H9 (cell line): ENCODE measurements around the gene MEA1. TPM values are rescaled to one million over a fixed set of nuclear protein-coding genes. Genes with fewer than 3 reads are reported as not detected.

Experiments used
- DNase-seq: peaks from one replicate; pipeline ENCODE4 v3.0.0-alpha.2; 2017
- H2AFZ ChIP-seq: one replicate; pipeline ENCODE4 v1.6.1; 2013; ENCODE audit warnings: mild to moderate bottlenecking, low read length, control low read depth, moderate library complexity
- H2AK5ac ChIP-seq: 2 replicates; pipeline ENCODE4 v1.6.1; 2013; ENCODE audit warnings: low read length, control low read depth, mixed read lengths; ENCODE audit not compliant: insufficient read length
- H2BK120ac ChIP-seq: one replicate; pipeline ENCODE4 v1.6.1; 2013; ENCODE audit warnings: low read depth, mild to moderate bottlenecking, low read length, control low read depth, inconsistent platforms; ENCODE audit not compliant: poor library complexity, severe bottlenecking
- H2BK12ac ChIP-seq: 2 replicates; pipeline ENCODE4 v1.6.1; 2013; ENCODE audit warnings: low read length, control low read depth, mixed read lengths, low read depth; ENCODE audit not compliant: insufficient read length
- H2BK15ac ChIP-seq: 2 replicates; pipeline ENCODE4 v1.6.1; 2013; ENCODE audit warnings: low read depth, low read length, control low read depth
- H2BK20ac ChIP-seq: one replicate; pipeline ENCODE4 v1.6.1; 2013; ENCODE audit warnings: low read depth, mild to moderate bottlenecking, low read length, control low read depth, inconsistent platforms; ENCODE audit not compliant: poor library complexity, severe bottlenecking
- H2BK5ac ChIP-seq: 2 replicates; pipeline ENCODE4 v1.6.1; 2013; ENCODE audit warnings: low read length, control low read depth, mixed read lengths; ENCODE audit not compliant: insufficient read length
- H3K14ac ChIP-seq: 2 replicates; pipeline ENCODE4 v1.6.1; 2013; ENCODE audit warnings: low read length, control low read depth; ENCODE audit not compliant: insufficient read depth
- H3K18ac ChIP-seq: 2 replicates; pipeline ENCODE4 v1.6.1; 2013; ENCODE audit warnings: low read depth, mild to moderate bottlenecking, mixed read lengths, low read length, control low read depth; ENCODE audit not compliant: insufficient read length
- H3K23ac ChIP-seq: 2 replicates; pipeline ENCODE4 v1.6.1; 2013; ENCODE audit warnings: low read length, control low read depth, mixed read lengths, low read depth; ENCODE audit not compliant: insufficient read length
- H3K23me2 ChIP-seq: 2 replicates; pipeline ENCODE4 v1.6.1; 2013; ENCODE audit warnings: low read depth, mild to moderate bottlenecking, mixed read lengths, low read length, control low read depth; ENCODE audit not compliant: insufficient read length, poor library complexity, severe bottlenecking
- H3K27ac ChIP-seq: 2 replicates; pipeline ENCODE4 v1.5.1; 2013; ENCODE audit warnings: low read length, control low read depth, mixed read lengths, low read depth; ENCODE audit not compliant: insufficient read length
- H3K27me3 ChIP-seq: 2 replicates; pipeline ENCODE4 v1.6.1; 2013; ENCODE audit warnings: low read length, control low read depth, inconsistent platforms; ENCODE audit not compliant: insufficient read depth
- H3K4ac ChIP-seq: 2 replicates; pipeline ENCODE4 v1.6.1; 2013; ENCODE audit warnings: low read depth, mild to moderate bottlenecking, control low read depth, inconsistent platforms, low read length, moderate library complexity
- H3K4me1 ChIP-seq: 2 replicates; pipeline ENCODE4 v1.6.1; 2013; ENCODE audit warnings: low read length, control low read depth, inconsistent platforms; ENCODE audit not compliant: insufficient read depth
- H3K4me2 ChIP-seq: 2 replicates; pipeline ENCODE4 v1.6.1; 2013; ENCODE audit warnings: low read length, control low read depth, mixed read lengths; ENCODE audit not compliant: insufficient read length, insufficient read depth
- H3K56ac ChIP-seq: 2 replicates; pipeline ENCODE4 v1.6.1; 2013; ENCODE audit warnings: low read depth, mild to moderate bottlenecking, mixed read lengths, low read length, control low read depth; ENCODE audit not compliant: insufficient read length
- H3K79me1 ChIP-seq: 2 replicates; pipeline ENCODE4 v1.6.1; 2013; ENCODE audit warnings: low read depth, mild to moderate bottlenecking, moderate library complexity, low read length, control low read depth, inconsistent platforms; ENCODE audit not compliant: insufficient read depth, poor library complexity, severe bottlenecking
- H3K79me2 ChIP-seq: 2 replicates; pipeline ENCODE4 v1.6.1; 2013; ENCODE audit warnings: low read length, control low read depth, inconsistent platforms; ENCODE audit not compliant: insufficient read depth
- H3K9ac ChIP-seq: 2 replicates; pipeline ENCODE4 v1.6.1; 2013; ENCODE audit warnings: low read length, control low read depth, mixed read lengths; ENCODE audit not compliant: insufficient read length; ENCODE audit errors: extremely low read depth
- H3K9me3 ChIP-seq: one replicate; pipeline ENCODE4 v1.6.1; 2013; ENCODE audit warnings: low read depth, low read length, inconsistent platforms; ENCODE audit not compliant: control insufficient read depth
- H3T11ph ChIP-seq: one replicate; pipeline ENCODE4 v1.6.1; 2013; ENCODE audit warnings: mild to moderate bottlenecking, low read length, control low read depth, inconsistent platforms
- H4K20me1 ChIP-seq: one replicate; pipeline ENCODE4 v1.6.1; 2013; ENCODE audit not compliant: control insufficient read depth, insufficient read length, insufficient read depth
- H4K5ac ChIP-seq: 2 replicates; pipeline ENCODE4 v1.6.1; 2013; ENCODE audit warnings: low read depth, mild to moderate bottlenecking, mixed read lengths, low read length, control low read depth; ENCODE audit not compliant: insufficient read length
- H4K8ac ChIP-seq: replicated peaks from 2 replicates; pipeline ENCODE4 v1.6.1; 2013; ENCODE audit warnings: low read length, control low read depth, mixed read lengths, low read depth; ENCODE audit not compliant: insufficient read length
- H4K91ac ChIP-seq: 2 replicates; pipeline ENCODE4 v1.6.1; 2013; ENCODE audit warnings: low read depth, mild to moderate bottlenecking, moderate library complexity, mixed read lengths, low read length, control low read depth; ENCODE audit not compliant: insufficient read length
- H3K27ac Mint-ChIP-seq, 3 experiments: 2 replicates in 2 of 3; 3 replicates in 1 of 3; pipeline ENCODE4 v1.8.0; 2020 to 2021; ENCODE audit warnings: mixed read lengths in 3 of 3, mild to moderate bottlenecking in 1 of 3, moderate library complexity in 1 of 3
- H3K27me3 Mint-ChIP-seq: 2 replicates; pipeline ENCODE4 v1.8.0; 2021; ENCODE audit warnings: low read depth, mild to moderate bottlenecking, moderate library complexity, mixed read lengths
- H3K36me3 Mint-ChIP-seq, 3 experiments: 2 replicates in 2 of 3; 3 replicates in 1 of 3; pipeline ENCODE4 v1.8.0; 2020 to 2021; ENCODE audit warnings: low read depth in 3 of 3, mixed read lengths in 3 of 3; ENCODE audit not compliant: insufficient read depth in 1 of 3
- H3K4me1 Mint-ChIP-seq, 2 experiments: 2 replicates each; pipeline ENCODE4 v1.8.0; 2020; ENCODE audit warnings: mixed read lengths in 2 of 2
- H3K4me3 Mint-ChIP-seq, 2 experiments: 2 replicates in 1 of 2; 3 replicates in 1 of 2; pipeline ENCODE4 v1.8.0; 2020 to 2021; ENCODE audit warnings: mild to moderate bottlenecking in 2 of 2, mixed read lengths in 2 of 2, moderate library complexity in 1 of 2
- H3K9me3 Mint-ChIP-seq, 2 experiments: 2 replicates in 1 of 2; 3 replicates in 1 of 2; pipeline ENCODE4 v1.8.0; 2020; ENCODE audit warnings: mild to moderate bottlenecking in 2 of 2, mixed read lengths in 2 of 2, moderate library complexity in 1 of 2
- CTCF ChIP-seq: fragments of 200-600 bp; sonication (generic); conservative IDR thresholded peaks from 3 replicates; pipeline ENCODE4 v1.8.0; 2021; ENCODE audit warnings: antibody characterized with exemption, mild to moderate bottlenecking
- WGBS: extraction: QIAGEN DNeasy Blood & Tissue Kit; methylation state at CpG from one replicate; pipeline ENCODE4 v1.1.7; 2013; ENCODE audit warnings: missing lambda C conversion rate, low lambda C conversion rate, mixed read lengths; ENCODE audit not compliant: insufficient read length; ENCODE audit errors: extremely low coverage; 5-methylcytosine and 5-hydroxymethylcytosine counted together
- total RNA-seq: library from RNA; stranded (reverse); gene quantifications from 2 replicates; pipeline ENCODE4 v1.2.1, GENCODE V29; 2021

MEA1 gene
- total RNA-seq, 1 experiment from 2014 or later: 113 TPM

DNA sequence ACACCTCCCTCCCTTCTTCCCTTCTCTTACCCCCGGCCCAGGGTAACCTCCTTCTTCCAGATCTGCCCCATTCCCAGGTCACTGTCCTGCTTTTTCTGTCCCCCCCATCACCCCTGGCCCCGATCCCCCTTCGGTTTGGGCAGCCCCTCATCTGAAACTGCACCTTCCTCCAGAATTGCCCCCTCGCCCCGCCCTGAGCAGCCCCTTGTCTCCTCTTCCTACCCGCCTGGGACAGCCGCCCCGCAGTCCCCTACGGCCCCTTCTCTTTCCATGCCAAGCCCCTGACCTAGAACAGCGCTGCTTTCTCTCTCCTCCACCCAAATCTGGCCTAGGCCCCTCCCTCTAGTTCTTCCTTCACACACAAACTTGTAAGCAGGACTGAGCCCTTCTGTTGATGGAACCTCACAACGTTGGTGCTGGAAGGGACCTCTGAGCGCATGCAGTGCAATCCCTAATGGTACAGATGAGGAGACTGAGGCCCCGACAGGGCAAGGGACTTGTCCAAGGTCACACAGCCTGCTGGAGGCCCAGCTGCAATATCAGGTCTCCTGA, 28.7 kb downstream of the MEA1 start:
- DNase-seq: no peak
- H3K18ac ChIP-seq: no peak overlapping the region
- H3K23ac ChIP-seq: no peak overlapping the region
- no peaks in the 10 kb centered on the region for H3K27me3 ChIP-seq
- no peaks in the 10 kb centered on the region for H3K9me3 ChIP-seq
- peak overlapping the region; percentile 77 to 83 for H3K4me3 Mint-ChIP-seq
- H3K27ac ChIP-seq: no peak overlapping the region
- H2BK120ac ChIP-seq: no peak overlapping the region
- H2AFZ ChIP-seq: no peak overlapping the region
- H3K79me2 ChIP-seq: no peaks in the 10 kb centered on the region; the same call in 1 of the 2 replicates
- no peak overlapping the region for H3T11ph ChIP-seq
- no peak overlapping the region for H2AK5ac ChIP-seq
- H3K4me1 Mint-ChIP-seq: peaks cover 20 to 29% of the 10 kb centered on the region in 2 experiments
- H2BK15ac ChIP-seq: no peak overlapping the region
- H4K8ac ChIP-seq: no peak overlapping the region
- peaks cover 4% of the 10 kb centered on the region for H3K79me1 ChIP-seq
- H4K20me1 ChIP-seq: no peaks in the 10 kb centered on the region
- no peak overlapping the region for H2BK20ac ChIP-seq
- peaks cover 8 to 23% (median 16%) of the 10 kb centered on the region in 3 experiments for H3K36me3 Mint-ChIP-seq
- peak overlapping the region; percentile 28 for H3K9ac ChIP-seq
- TF ChIP-seq CTCF: no peak
- peak overlapping the region; percentile 61 for H3K4me2 ChIP-seq
- H3K4ac ChIP-seq: no peak overlapping the region
- WGBS: no CpG with 5 or more reads among the region's 13 CpGs
- no peaks in the 10 kb centered on the region for H3K27me3 Mint-ChIP-seq
- H3K23me2 ChIP-seq: peaks cover 6% of the 10 kb centered on the region
- no peaks in the 10 kb centered on the region for H3K4me1 ChIP-seq
- H2BK12ac ChIP-seq: no peak overlapping the region
- H3K9me3 Mint-ChIP-seq: no peaks in the 10 kb centered on the region
- no peak overlapping the region for H2BK5ac ChIP-seq
- H3K14ac ChIP-seq: no peak overlapping the region; the same call in 1 of the 2 replicates
- H3K27ac Mint-ChIP-seq: no peak overlapping the region; a peak in 1 of 7 replicates
- no peak overlapping the region for H4K5ac ChIP-seq
- H3K56ac ChIP-seq: no peak overlapping the region
- H4K91ac ChIP-seq: no peak overlapping the region
